NOMO-1 (cell line): ENCODE measurements around the gene CCL28.
"Not testable (repeated sequence)": the region's sequence is repeated elsewhere in the genome, so short reads cannot be mapped to it uniquely, and the experiment has no call there.

Experiments used
- DNase-seq, 2 experiments: peaks; one replicate each; lab custom pipeline; 2025; ENCODE audit not compliant: unreplicated experiment in 2 of 2; lab: John Stamatoyannopoulos, UW

CCL28 gene

DNA sequence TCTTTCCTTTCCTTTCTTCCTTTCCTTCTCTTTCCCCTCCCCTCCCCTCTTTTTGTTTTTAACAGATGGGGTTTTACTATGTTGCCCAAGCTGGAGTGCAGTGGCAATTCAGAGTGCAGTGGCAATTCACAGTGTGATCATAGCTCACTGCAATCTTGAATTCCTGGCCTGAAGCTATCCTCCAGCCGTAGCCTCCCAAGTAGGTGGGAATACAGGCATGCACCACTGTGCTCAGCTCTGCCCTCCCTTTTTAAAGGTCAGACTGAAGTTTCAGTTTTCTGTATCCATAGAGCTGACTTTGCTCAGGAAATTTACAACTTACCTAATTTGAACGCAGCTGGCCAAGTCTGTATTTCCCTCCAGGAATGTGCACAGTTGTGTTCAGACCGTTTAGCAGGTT lies 696 bp downstream of the CCL28 start:
- no peak for DNase-seq

GRCh38 chr5:43410414-43410813 lies 1.8 kb downstream of the CCL28 start:
- DNase-seq: no peak

- DNase-seq: no peak
These were observed 2.4 kb downstream of the CCL28 start for GRCh38 chr5:43409809-43410271.

DNA sequence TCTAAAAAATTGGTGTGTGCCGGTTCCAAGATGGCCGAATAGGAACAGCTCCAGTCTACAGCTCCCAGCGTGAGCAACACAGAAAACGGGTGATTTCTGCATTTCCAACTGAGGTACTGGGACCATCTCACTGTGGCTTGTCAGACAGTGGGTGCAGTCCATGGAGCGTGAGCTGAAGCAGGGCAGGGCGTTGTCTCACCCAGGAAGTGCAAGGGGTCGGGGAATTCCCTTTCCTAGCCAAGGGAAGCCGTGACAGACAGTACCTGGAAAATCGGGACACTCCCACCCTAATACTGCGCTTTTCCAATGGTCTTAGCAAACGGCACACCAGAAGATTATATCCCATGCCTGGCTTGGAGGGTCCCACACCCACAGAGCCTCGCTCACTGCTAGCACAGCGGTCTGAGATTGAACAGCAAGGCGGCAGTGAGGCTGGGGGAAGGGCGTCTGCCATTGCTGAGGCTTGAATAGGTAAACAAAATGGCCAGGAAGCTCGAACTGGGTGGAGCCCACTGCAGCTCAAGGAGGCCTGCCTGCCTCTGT lies 9.6 kb downstream of the CCL28 start:
- not testable (repeated sequence) for DNase-seq

DNA sequence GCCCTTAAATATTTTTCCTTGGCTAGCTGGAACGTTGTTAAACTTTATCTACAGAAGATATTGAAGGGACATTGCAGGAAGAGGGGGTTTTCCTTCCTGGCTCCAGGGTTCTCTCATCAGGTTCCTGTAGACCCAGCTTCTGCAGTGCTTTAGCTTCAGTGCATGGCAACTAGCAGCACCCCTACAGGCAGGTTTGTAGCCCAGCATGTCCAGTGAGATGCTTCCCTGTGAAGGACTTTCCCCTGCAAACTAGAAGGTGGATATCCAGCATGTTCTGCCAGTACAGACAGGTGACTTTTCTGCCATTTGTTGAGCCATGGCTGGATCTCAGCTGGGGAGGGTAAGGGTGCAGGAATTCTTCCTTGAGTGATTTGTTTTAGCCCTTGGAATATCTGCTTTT lies 10.4 kb downstream of the CCL28 start:
- DNase-seq: no peak

DNA sequence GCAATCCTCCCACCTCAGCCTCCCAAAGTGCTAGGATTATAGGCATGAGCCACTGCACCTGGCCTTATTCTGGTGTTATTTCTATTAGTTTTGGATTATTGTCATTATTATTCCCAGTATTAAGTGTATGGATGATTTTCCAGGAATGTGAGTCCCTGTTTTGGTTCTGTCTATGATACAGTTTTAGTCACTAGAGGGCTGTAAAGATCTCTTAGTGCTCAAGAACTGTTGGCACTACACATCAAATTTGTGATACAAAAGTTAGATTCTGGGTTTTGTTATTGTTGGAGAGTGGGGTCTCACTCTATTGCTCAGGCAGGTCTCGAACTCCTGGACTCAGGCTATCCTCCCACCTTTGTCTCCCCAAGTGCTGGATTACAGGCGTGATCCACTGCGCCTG lies 12.1 kb downstream of the CCL28 start:
- no peak for DNase-seq

- DNase-seq: peak; percentile 85 to 90
These were observed 15.4 kb downstream of the CCL28 start for GRCh38 chr5:43396762-43397304.

DNA sequence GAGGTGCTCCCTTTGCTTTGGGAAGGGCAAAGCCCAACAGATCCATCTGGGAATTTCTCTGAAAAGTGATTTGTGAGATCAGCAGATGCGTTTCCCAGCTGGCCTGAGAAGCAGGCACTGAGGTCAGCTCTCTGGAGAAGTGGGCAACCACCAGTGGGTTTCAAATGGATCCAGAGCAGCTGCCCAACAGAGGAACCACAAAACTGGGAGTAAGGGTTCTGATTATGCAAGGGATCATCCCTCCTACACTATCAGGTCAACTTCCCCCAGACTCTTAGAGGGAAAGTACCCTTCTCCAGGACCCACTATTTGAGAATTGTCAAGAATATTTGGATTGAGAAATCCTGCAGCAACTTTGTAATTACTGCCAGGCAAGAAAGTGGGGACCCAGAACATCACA lies 21.7 kb downstream of the CCL28 start:
- no peak for DNase-seq

GRCh38 chr5:43389679-43390329 lies 22.4 kb downstream of the CCL28 start:
- peak; percentile 98 to 100 for DNase-seq

DNA sequence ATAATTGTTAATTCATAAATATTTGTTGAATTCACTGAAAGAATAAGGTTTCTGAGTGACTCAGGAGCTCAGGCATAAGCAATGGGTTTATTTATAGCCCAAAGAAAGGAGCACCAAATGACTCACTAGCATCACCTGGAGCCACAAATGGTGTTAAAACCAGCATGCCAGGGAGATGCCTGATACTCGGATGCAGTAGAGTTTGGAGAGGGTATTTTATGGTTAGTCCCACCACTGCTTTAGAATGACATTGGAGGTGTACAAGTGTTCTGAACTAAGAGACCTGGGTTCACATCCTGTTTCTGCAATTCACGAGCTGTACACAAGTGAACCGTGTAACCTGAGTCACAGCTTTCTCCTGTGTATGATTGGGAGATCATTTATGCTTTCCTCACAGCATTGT lies 25.2 kb downstream of the CCL28 start:
- DNase-seq: no peak

- DNase-seq: peak in 1 of 2 experiments; percentile 34
These were observed 35.6 kb downstream of the CCL28 start for GRCh38 chr5:43376496-43377140.

- DNase-seq: no peak
These were observed 40.4 kb downstream of the CCL28 start for GRCh38 chr5:43371821-43372220.

DNA sequence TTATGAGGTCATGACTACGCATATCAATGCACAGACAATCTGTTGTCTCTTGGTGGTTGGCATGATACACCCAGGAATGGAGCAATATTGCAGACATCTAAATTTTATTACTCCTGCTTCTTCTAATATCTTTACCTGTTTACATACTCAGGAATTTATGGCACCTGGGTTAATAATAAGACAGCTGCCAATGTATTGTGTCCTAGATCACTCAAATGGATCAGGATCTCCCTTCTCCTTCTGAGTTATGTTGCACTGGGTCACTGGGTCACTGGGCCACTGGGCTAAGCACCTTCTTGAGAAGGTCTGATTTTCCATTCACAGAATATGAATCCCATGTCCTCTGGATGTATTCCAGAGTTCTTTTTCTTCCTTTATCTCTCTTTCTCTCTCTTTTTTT lies 41.8 kb downstream of the CCL28 start:
- no peak for DNase-seq

GRCh38 chr5:43369651-43370050 lies 42.5 kb downstream of the CCL28 start:
- no peak for DNase-seq

- DNase-seq: peak in 1 of 2 experiments; percentile 15
These were observed 44.1 kb downstream of the CCL28 start for GRCh38 chr5:43367909-43368669.

DNA sequence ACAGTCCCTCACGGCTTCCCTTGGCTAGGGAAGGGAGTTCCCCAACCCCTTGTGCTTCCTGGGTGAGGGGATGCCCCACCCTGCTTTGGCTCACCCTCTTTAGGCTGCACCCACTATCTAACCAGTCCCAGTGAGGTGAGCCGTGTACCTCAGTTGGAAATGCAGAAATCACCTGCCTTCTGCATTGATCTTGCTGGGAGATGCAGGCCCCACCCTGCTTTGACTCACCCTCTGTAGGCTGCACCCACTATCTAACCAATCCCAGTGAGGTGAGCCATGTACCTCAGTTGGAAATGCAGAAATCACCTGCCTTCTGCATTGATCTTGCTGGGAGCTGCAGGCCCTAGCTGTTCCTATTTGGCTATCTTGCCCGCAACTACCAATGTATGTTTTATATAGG lies 44.7 kb downstream of the CCL28 start:
- DNase-seq: no peak

GRCh38 chr5:43366680-43367246 lies 45.4 kb downstream of the CCL28 start:
- DNase-seq: not testable (repeated sequence)

- DNase-seq: not testable (repeated sequence)
These were observed 47.0 kb downstream of the CCL28 start for GRCh38 chr5:43365155-43365554.

GRCh38 chr5:43363445-43364152 lies 48.6 kb downstream of the CCL28 start:
- no peak for DNase-seq

- no peak for DNase-seq
These were observed 49.3 kb downstream of the CCL28 start for GRCh38 chr5:43362725-43363435.
